ENCODE data around the gene HDAC10.

DNA sequence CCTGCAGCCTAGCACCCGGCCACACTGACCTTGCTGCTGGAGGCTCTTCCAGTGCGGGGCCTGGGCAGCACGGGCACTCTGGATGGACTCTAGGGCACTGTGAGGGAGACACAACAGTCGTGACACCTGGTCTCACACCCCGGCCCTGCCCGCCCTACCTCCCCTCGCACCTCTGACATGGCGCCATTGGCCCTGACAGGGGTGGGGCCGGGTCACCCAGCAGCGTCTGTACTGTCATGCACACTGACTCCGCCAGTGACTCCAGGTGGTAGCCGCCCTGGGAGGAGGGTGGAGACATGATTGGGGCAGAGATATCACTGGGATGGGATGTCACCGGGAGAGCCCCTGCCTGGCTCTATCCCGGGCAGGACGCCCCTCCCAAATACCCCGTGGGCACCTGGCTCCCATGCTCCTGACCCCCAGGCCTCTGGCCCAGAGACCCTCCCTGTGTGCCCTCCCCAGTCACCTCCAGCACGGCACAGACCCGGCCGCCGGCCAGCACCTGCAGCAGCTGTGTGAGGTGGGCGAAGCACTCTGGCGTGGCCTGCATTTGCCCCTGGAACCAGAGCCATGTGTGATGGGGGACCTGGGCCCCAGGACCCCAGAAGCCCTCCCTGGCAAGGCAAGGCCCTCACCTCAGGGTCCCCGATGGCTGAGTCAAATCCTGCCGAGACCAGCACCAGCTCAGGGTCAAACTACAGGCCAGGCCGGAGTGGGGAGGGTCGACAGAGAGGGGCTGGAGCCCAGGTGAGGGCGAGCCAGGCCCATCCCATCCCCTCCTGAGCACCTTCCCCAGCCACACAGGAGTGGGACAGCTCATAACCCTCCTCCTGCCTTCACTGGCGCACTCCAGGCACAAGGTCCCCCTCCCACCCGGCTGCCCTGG, 2.6 kb downstream of the HDAC10 start:
- TF ChIP-seq, protein P1, sequence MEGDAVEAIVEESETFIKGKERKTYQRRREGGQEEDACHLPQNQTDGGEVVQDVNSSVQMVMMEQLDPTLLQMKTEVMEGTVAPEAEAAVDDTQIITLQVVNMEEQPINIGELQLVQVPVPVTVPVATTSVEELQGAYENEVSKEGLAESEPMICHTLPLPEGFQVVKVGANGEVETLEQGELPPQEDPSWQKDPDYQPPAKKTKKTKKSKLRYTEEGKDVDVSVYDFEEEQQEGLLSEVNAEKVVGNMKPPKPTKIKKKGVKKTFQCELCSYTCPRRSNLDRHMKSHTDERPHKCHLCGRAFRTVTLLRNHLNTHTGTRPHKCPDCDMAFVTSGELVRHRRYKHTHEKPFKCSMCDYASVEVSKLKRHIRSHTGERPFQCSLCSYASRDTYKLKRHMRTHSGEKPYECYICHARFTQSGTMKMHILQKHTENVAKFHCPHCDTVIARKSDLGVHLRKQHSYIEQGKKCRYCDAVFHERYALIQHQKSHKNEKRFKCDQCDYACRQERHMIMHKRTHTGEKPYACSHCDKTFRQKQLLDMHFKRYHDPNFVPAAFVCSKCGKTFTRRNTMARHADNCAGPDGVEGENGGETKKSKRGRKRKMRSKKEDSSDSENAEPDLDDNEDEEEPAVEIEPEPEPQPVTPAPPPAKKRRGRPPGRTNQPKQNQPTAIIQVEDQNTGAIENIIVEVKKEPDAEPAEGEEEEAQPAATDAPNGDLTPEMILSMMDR (IDR thresholded peaks at IDR 0.05) = no peak
- TF ChIP-seq POLR2AphosphoS5 (IDR thresholded peaks at IDR 0.05) (no peak), POLR2A (IDR thresholded peaks at IDR 0.05) (no peak), EP300 (IDR thresholded peaks at IDR 0.05) (no peak)
